Neural progenitor cell (in vitro differentiated cells): Measurements from ENCODE around the gene CMTM8.

ENCODE experiments used
- CTCF ChIP-seq: fragments of 200-600 bp; sonication (generic); IDR thresholded peaks from 2 replicates; pipeline ENCODE4 v1.5.1; 2017; ENCODE audit warnings: antibody characterized with exemption, mild to moderate bottlenecking
- EZH2phosphoT487 ChIP-seq: fragments of 200-600 bp; sonication (generic); IDR thresholded peaks from 2 replicates; pipeline ENCODE4 v1.6.1; 2017; ENCODE audit warnings: antibody characterized with exemption

GRCh38 chr3:32373844-32374243 is 135.4 kb downstream of the CMTM8 start:
- TF ChIP-seq CTCF (no peak), EZH2phosphoT487 (no peak)
